WTC11 (cell line): ENCODE results near the gene RECK. TPM values are rescaled to one million over a fixed set of nuclear protein-coding genes. Genes with fewer than 3 reads are reported as not detected.

Experiments
- ATAC-seq: fragments of 200-7000 bp; cut with Tn5 transposase; 2 replicates; pipeline ENCODE4 v1.10.0; 2021; ENCODE audit warnings: mild to moderate bottlenecking, moderate library complexity
- CTCF ChIA-PET: fragments of 300-600 bp; sonication (Branson Sonifier 250); formaldehyde crosslinking; loops from one replicate; lab custom pipeline; 2021; ENCODE audit warnings: antibody characterized with exemption; lab: Charles Lee
- POLR2A ChIA-PET: fragments of 350-600 bp; sonication (Branson Sonifier 250); formaldehyde crosslinking; loops from one replicate; lab custom pipeline; 2021; ENCODE audit warnings: antibody characterized with exemption; lab: Charles Lee
- DNase-seq: peaks from one replicate; pipeline ENCODE4 v3.0.0; 2021; ENCODE audit warnings: low spot score
- H3K27ac Mint-ChIP-seq: 2 replicates; pipeline ENCODE4 v1.8.0; 2021; ENCODE audit warnings: mixed read lengths
- H3K27me3 Mint-ChIP-seq: 2 replicates; pipeline ENCODE4 v1.8.0; 2021; ENCODE audit warnings: low read depth, mild to moderate bottlenecking, moderate library complexity, mixed read lengths
- H3K36me3 Mint-ChIP-seq: 2 replicates; pipeline ENCODE4 v1.8.0; 2021; ENCODE audit warnings: mixed read lengths
- H3K4me1 Mint-ChIP-seq: 2 replicates; pipeline ENCODE4 v1.8.0; 2022; ENCODE audit warnings: mixed read lengths
- H3K4me3 Mint-ChIP-seq: 2 replicates; pipeline ENCODE4 v1.8.0; 2021; ENCODE audit warnings: mild to moderate bottlenecking, moderate library complexity, mixed read lengths
- H3K9me3 Mint-ChIP-seq: 2 replicates; pipeline ENCODE4 v1.8.0; 2021; ENCODE audit warnings: mixed read lengths
- ATF1 ChIP-seq: sonication (generic); formaldehyde crosslinking; IDR thresholded peaks from 2 replicates; pipeline ENCODE4 v1.8.1; 2023; ENCODE audit warnings: mild to moderate bottlenecking, moderate library complexity, missing genetic modification reagents
- CREB1 ChIP-seq: sonication (generic); formaldehyde crosslinking; IDR thresholded peaks from 2 replicates; pipeline ENCODE4 v1.8.0; 2023; ENCODE audit warnings: mild to moderate bottlenecking, missing genetic modification reagents
- CREM ChIP-seq: sonication (generic); formaldehyde crosslinking; IDR thresholded peaks from 2 replicates; pipeline ENCODE4 v1.8.1; 2022; ENCODE audit warnings: mild to moderate bottlenecking, missing genetic modification reagents, moderate library complexity
- E2F1 ChIP-seq: sonication (generic); formaldehyde crosslinking; IDR thresholded peaks from 2 replicates; pipeline ENCODE4 v1.8.0; 2022; ENCODE audit warnings: mild to moderate bottlenecking, missing genetic modification reagents
- E2F4 ChIP-seq: sonication (generic); formaldehyde crosslinking; IDR thresholded peaks from 2 replicates; pipeline ENCODE4 v1.8.1; 2022; ENCODE audit warnings: low read depth, mild to moderate bottlenecking, moderate library complexity, missing genetic modification reagents, borderline replicate concordance
- ETV6 ChIP-seq: sonication (generic); formaldehyde crosslinking; IDR thresholded peaks from 2 replicates; pipeline ENCODE4 v1.8.1; 2022; ENCODE audit warnings: mild to moderate bottlenecking, missing genetic modification reagents
- FOXK1 ChIP-seq: sonication (generic); formaldehyde crosslinking; IDR thresholded peaks from 2 replicates; pipeline ENCODE4 v1.8.0; 2022; ENCODE audit warnings: mild to moderate bottlenecking, moderate library complexity, missing genetic modification reagents
- FOXP1 ChIP-seq: sonication (generic); formaldehyde crosslinking; IDR thresholded peaks from 2 replicates; pipeline ENCODE4 v1.8.0; 2022; ENCODE audit warnings: missing genetic modification reagents, mild to moderate bottlenecking, moderate library complexity, borderline replicate concordance
- JAZF1 ChIP-seq: fragments of 250-450 bp; sonication (Bioruptor Pico); IDR thresholded peaks from 2 replicates; pipeline ENCODE4 v1.9.0; 2021; ENCODE audit warnings: moderate library complexity, mild to moderate bottlenecking, inconsistent platforms
- JUN ChIP-seq: sonication (generic); formaldehyde crosslinking; IDR thresholded peaks from 2 replicates; pipeline ENCODE4 v1.8.0; 2023; ENCODE audit warnings: mild to moderate bottlenecking, missing genetic modification reagents
- NR1H2 ChIP-seq: sonication (generic); formaldehyde crosslinking; IDR thresholded peaks from 2 replicates; pipeline ENCODE4 v1.9.0; 2021; ENCODE audit warnings: mild to moderate bottlenecking, moderate library complexity, missing genetic modification reagents
- NR3C1 ChIP-seq: sonication (generic); formaldehyde crosslinking; conservative IDR thresholded peaks from 2 replicates; pipeline ENCODE4 v1.8.1; 2023; ENCODE audit warnings: low read depth, mild to moderate bottlenecking, missing genetic modification reagents
- OVOL2 ChIP-seq: fragments of 250-450 bp; sonication (Bioruptor Pico); IDR thresholded peaks from 2 replicates; pipeline ENCODE4 v1.9.0; 2021; ENCODE audit warnings: mild to moderate bottlenecking, borderline replicate concordance
- RELA ChIP-seq: sonication (generic); formaldehyde crosslinking; IDR thresholded peaks from 2 replicates; pipeline ENCODE4 v1.8.1; 2022; ENCODE audit warnings: missing genetic modification reagents, mild to moderate bottlenecking, borderline replicate concordance
- STAT6 ChIP-seq: sonication (generic); formaldehyde crosslinking; conservative IDR thresholded peaks from 2 replicates; pipeline ENCODE4 v1.8.1; 2023; ENCODE audit warnings: mild to moderate bottlenecking, low read depth, missing genetic modification reagents, moderate library complexity
- TCF7 ChIP-seq: sonication (generic); formaldehyde crosslinking; IDR thresholded peaks from 2 replicates; pipeline ENCODE4 v1.8.0; 2022; ENCODE audit warnings: mild to moderate bottlenecking, low read depth, missing genetic modification reagents, moderate library complexity
- USF2 ChIP-seq: sonication (generic); formaldehyde crosslinking; IDR thresholded peaks from 2 replicates; pipeline ENCODE4 v1.8.1; 2023; ENCODE audit warnings: mild to moderate bottlenecking, missing genetic modification reagents, moderate library complexity
- ZNF121 ChIP-seq: sonication (generic); formaldehyde crosslinking; IDR thresholded peaks from 2 replicates; pipeline ENCODE4 v1.8.0; 2023; ENCODE audit warnings: missing genetic modification reagents
- ZNF138 ChIP-seq: sonication (generic); formaldehyde crosslinking; conservative IDR thresholded peaks from 2 replicates; pipeline ENCODE4 v1.8.1; 2022; ENCODE audit warnings: mild to moderate bottlenecking, moderate library complexity, missing genetic modification reagents
- ZNF425 ChIP-seq: fragments of 250-450 bp; sonication (Bioruptor Pico); conservative IDR thresholded peaks from 2 replicates; pipeline ENCODE4 v1.9.0; 2021; ENCODE audit warnings: mild to moderate bottlenecking
- total RNA-seq: library from RNA; stranded (reverse); gene quantifications from 3 replicates; pipeline ENCODE4 v1.2.3, GENCODE V29; 2021

The RECK gene
- total RNA-seq, 1 experiment from 2014 or later = 11.2 TPM

- DNase-seq (no peak), ATAC-seq (no peak)
- peaks cover 20% of the 10 kb centered on the region for H3K27me3 Mint-ChIP-seq
- peaks cover 25% of the 10 kb centered on the region for H3K9me3 Mint-ChIP-seq
- POLR2A ChIA-PET = no interaction called here
- TF ChIP-seq CREM (CRISPR knock-in tag) (no peak), OVOL2 (CRISPR knock-in tag) (no peak), FOXP1 (no peak), RELA (CRISPR knock-in tag) (no peak), ETV6 (CRISPR knock-in tag) (no peak), E2F1 (CRISPR knock-in tag) (no peak), NR3C1 (CRISPR knock-in tag) (no peak), TCF7 (CRISPR knock-in tag) (no peak), JAZF1 (no peak), E2F4 (CRISPR knock-in tag) (no peak), ZNF138 (no peak), STAT6 (CRISPR knock-in tag) (no peak), USF2 (CRISPR knock-in tag) (no peak), NR1H2 (CRISPR knock-in tag) (no peak), ATF1 (CRISPR knock-in tag) (no peak), CREB1 (no peak), ZNF425 (CRISPR knock-in tag) (no peak), ZNF121 (CRISPR knock-in tag) (no peak), JUN (CRISPR knock-in tag) (no peak), FOXK1 (CRISPR knock-in tag) (no peak)
- H3K4me3 Mint-ChIP-seq = no peak overlapping the region
- CTCF ChIA-PET = no interaction called here
- no peaks in the 10 kb centered on the region for H3K4me1 Mint-ChIP-seq
- no peak overlapping the region for H3K27ac Mint-ChIP-seq
- H3K36me3 Mint-ChIP-seq = peaks cover 10% of the 10 kb centered on the region; the same call in 1 of the 2 replicates
These were observed 38.4 kb upstream of the RECK start for GRCh38 chr9:35998333-35998732.
